ENCODE data around the gene KCNMA1. TPM values are rescaled to one million over a fixed set of nuclear protein-coding genes. Genes with fewer than 3 reads are reported as not detected.

KCNMA1 gene
- total RNA-seq, 1 experiment from 2014 or later: 0.49 TPM

DNA sequence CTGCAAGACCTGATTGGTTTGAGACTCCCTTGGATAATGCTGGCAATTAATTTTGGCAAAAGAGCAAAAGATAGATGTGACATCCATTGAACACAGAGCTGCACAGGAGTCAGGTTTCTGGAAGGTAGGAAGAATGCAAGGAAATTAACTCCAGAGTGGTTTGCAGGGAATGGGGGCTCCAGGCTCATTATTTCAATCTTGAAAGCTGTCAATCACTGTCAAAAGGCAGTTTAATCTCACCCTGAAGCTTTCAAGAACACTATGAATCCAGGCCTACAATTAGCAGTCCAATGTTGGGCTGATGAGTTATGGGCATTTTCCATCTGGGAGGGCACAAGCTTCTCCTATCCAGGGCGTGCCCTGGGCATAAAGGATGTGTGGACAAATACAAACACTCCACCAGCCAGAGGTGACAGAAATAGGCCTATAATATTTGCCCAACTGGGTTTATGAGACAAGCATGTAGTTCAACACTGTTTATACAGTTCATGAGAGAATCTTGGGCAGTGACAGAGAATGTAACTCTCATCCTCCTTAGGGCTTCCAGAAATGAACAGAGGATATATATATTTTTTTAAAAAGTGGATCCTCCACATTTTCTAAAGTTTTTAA, 80.5 kb downstream of the KCNMA1 start:
- no peak overlapping the region for H3K4me2 ChIP-seq (ENCODE audit: low read length)
- H3K36me3 ChIP-seq (ENCODE audit: control insufficient read depth in 1 of 2, insufficient read depth in 2 of 2, low read length in 2 of 2): no peaks in the 10 kb centered on the region
- H3K9me3 ChIP-seq (ENCODE audit: control insufficient read depth in 1 of 2, insufficient read depth in 1 of 2, low read depth in 1 of 2, low read length in 2 of 2): no peaks in the 10 kb centered on the region
- BruUV-seq (replicated peaks): no TSS peak
- no peaks in the 10 kb centered on the region for H4K20me1 ChIP-seq (ENCODE audit: insufficient read depth)
- H3K4me3 ChIP-seq (replicated peaks in 1 of 2; ENCODE audit: low read depth in 1 of 2, low read length in 2 of 2): no peak overlapping the region
- TF ChIP-seq YY1 (IDR thresholded peaks at IDR 0.05; ENCODE audit: extremely low read depth, insufficient replicate concordance, low read depth, low read length) (no peak), EGR1 (IDR thresholded peaks at IDR 0.05; ENCODE audit: low read depth) (no peak), SP1 (IDR thresholded peaks at IDR 0.05; ENCODE audit: low read depth) (no peak), ELF1 (IDR thresholded peaks at IDR 0.05; ENCODE audit: borderline replicate concordance, low read depth) (no peak), TCF7L2 (IDR thresholded peaks at IDR 0.05; ENCODE audit: borderline replicate concordance, extremely low read depth, insufficient read depth, insufficient read length) (no peak), ZNF274 (IDR thresholded peaks at IDR 0.05; ENCODE audit: low read depth, low read length) (no peak), SRF (IDR thresholded peaks at IDR 0.05; ENCODE audit: low read depth) (no peak), SIN3A (IDR thresholded peaks at IDR 0.05; ENCODE audit: low read depth) (no peak), FOSL1 (IDR thresholded peaks at IDR 0.05; ENCODE audit: low read depth) (no peak), POLR2A (IDR thresholded peaks at IDR 0.05; ENCODE audit: borderline replicate concordance, extremely low read depth, insufficient read depth, insufficient read length) (no peak), EZH2 (IDR thresholded peaks at IDR 0.05) (no peak), CEBPB (IDR thresholded peaks at IDR 0.05; ENCODE audit: low read depth) (no peak), EZH2phosphoT487 (IDR thresholded peaks at IDR 0.05; ENCODE audit: borderline replicate concordance) (no peak)
- TF ChIP-seq, protein P1, sequence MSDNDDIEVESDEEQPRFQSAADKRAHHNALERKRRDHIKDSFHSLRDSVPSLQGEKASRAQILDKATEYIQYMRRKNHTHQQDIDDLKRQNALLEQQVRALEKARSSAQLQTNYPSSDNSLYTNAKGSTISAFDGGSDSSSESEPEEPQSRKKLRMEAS (IDR thresholded peaks at IDR 0.05): no peak
- TF ChIP-seq, protein P2, sequence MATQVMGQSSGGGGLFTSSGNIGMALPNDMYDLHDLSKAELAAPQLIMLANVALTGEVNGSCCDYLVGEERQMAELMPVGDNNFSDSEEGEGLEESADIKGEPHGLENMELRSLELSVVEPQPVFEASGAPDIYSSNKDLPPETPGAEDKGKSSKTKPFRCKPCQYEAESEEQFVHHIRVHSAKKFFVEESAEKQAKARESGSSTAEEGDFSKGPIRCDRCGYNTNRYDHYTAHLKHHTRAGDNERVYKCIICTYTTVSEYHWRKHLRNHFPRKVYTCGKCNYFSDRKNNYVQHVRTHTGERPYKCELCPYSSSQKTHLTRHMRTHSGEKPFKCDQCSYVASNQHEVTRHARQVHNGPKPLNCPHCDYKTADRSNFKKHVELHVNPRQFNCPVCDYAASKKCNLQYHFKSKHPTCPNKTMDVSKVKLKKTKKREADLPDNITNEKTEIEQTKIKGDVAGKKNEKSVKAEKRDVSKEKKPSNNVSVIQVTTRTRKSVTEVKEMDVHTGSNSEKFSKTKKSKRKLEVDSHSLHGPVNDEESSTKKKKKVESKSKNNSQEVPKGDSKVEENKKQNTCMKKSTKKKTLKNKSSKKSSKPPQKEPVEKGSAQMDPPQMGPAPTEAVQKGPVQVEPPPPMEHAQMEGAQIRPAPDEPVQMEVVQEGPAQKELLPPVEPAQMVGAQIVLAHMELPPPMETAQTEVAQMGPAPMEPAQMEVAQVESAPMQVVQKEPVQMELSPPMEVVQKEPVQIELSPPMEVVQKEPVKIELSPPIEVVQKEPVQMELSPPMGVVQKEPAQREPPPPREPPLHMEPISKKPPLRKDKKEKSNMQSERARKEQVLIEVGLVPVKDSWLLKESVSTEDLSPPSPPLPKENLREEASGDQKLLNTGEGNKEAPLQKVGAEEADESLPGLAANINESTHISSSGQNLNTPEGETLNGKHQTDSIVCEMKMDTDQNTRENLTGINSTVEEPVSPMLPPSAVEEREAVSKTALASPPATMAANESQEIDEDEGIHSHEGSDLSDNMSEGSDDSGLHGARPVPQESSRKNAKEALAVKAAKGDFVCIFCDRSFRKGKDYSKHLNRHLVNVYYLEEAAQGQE (IDR thresholded peaks at IDR 0.05; ENCODE audit: low read depth): no peak
- TF ChIP-seq, protein P3, sequence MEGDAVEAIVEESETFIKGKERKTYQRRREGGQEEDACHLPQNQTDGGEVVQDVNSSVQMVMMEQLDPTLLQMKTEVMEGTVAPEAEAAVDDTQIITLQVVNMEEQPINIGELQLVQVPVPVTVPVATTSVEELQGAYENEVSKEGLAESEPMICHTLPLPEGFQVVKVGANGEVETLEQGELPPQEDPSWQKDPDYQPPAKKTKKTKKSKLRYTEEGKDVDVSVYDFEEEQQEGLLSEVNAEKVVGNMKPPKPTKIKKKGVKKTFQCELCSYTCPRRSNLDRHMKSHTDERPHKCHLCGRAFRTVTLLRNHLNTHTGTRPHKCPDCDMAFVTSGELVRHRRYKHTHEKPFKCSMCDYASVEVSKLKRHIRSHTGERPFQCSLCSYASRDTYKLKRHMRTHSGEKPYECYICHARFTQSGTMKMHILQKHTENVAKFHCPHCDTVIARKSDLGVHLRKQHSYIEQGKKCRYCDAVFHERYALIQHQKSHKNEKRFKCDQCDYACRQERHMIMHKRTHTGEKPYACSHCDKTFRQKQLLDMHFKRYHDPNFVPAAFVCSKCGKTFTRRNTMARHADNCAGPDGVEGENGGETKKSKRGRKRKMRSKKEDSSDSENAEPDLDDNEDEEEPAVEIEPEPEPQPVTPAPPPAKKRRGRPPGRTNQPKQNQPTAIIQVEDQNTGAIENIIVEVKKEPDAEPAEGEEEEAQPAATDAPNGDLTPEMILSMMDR (IDR thresholded peaks at IDR 0.05 in 2 of 3, conservative IDR thresholded peaks at IDR 0.05 in 1 of 3; ENCODE audit: borderline replicate concordance in 1 of 3, insufficient read depth in 1 of 3, low read depth in 2 of 3, low read length in 2 of 3): no peak
- TF ChIP-seq, protein P4, sequence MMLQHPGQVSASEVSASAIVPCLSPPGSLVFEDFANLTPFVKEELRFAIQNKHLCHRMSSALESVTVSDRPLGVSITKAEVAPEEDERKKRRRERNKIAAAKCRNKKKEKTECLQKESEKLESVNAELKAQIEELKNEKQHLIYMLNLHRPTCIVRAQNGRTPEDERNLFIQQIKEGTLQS (IDR thresholded peaks at IDR 0.05): no peak
- TF ChIP-seq, protein P5, sequence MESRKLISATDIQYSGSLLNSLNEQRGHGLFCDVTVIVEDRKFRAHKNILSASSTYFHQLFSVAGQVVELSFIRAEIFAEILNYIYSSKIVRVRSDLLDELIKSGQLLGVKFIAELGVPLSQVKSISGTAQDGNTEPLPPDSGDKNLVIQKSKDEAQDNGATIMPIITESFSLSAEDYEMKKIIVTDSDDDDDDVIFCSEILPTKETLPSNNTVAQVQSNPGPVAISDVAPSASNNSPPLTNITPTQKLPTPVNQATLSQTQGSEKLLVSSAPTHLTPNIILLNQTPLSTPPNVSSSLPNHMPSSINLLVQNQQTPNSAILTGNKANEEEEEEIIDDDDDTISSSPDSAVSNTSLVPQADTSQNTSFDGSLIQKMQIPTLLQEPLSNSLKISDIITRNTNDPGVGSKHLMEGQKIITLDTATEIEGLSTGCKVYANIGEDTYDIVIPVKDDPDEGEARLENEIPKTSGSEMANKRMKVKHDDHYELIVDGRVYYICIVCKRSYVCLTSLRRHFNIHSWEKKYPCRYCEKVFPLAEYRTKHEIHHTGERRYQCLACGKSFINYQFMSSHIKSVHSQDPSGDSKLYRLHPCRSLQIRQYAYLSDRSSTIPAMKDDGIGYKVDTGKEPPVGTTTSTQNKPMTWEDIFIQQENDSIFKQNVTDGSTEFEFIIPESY (IDR thresholded peaks at IDR 0.05; ENCODE audit: extremely low read depth, insufficient replicate concordance, low read length): no peak
- no peaks in the 10 kb centered on the region for H3K27me3 ChIP-seq (ENCODE audit: insufficient read depth, low read length)
- no peaks in the 10 kb centered on the region for H3K9me2 ChIP-seq (ENCODE audit: insufficient read depth)
- intact Hi-C loops (cut with micrococcal nuclease): no loop called here
- ATAC-seq (no peak), DNase-seq (ENCODE audit: low read depth, low spot score) (no peak)
- no peaks in the 10 kb centered on the region for H3K79me2 ChIP-seq (ENCODE audit: insufficient read depth, low read length)
- H3K9ac ChIP-seq (ENCODE audit: low read length): no peak overlapping the region
- ChIA-PET POLR2A (no interaction called here), RAD21 (ENCODE audit: low non-redundant PET in 1 of 2, low total read pairs in 2 of 2, uncharacterized antibody in 2 of 2, unreplicated experiment in 2 of 2) (no interaction called here), CTCF (no interaction called here)
- H3K4me1 ChIP-seq (ENCODE audit: control insufficient read depth in 1 of 2, insufficient read depth in 2 of 2, low read length in 2 of 2): peaks cover 0 to 19% of the 10 kb centered on the region in 2 experiments; a peak in 2 of 4 replicates
- no peak overlapping the region for H3K27ac ChIP-seq (ENCODE audit: low read depth, low read length)
- no peak overlapping the region for H2AFZ ChIP-seq (ENCODE audit: low read depth, low read length, poor library complexity, severe bottlenecking)

Data from HCT116 (cell line).